Mesendoderm (in vitro differentiated cells): ENCODE measurements around the gene CKMT1A.
"Not testable (repeated sequence)": the region's sequence is repeated elsewhere in the genome, so short reads cannot be mapped to it uniquely, and the experiment has no call there.

Source experiments
- DNase-seq: peaks from one replicate; pipeline ENCODE4 v3.0.0; 2013
- H2AK5ac ChIP-seq: 2 replicates; pipeline ENCODE4 v1.6.1; 2013; ENCODE audit warnings: low read length, inconsistent platforms
- H2BK120ac ChIP-seq: 2 replicates; pipeline ENCODE4 v1.6.1; 2013; ENCODE audit warnings: low read depth, mild to moderate bottlenecking, low read length, moderate library complexity, mixed read lengths
- H2BK15ac ChIP-seq: replicated peaks from 2 replicates; pipeline ENCODE4 v1.6.1; 2013; ENCODE audit warnings: low read depth, mild to moderate bottlenecking, moderate library complexity
- H2BK5ac ChIP-seq: 2 replicates; pipeline ENCODE4 v1.6.1; 2013; ENCODE audit warnings: low read length, inconsistent platforms
- H3K18ac ChIP-seq: 2 replicates; pipeline ENCODE4 v1.6.1; 2013; ENCODE audit warnings: mild to moderate bottlenecking, low read length, mixed read lengths
- H3K23ac ChIP-seq: one replicate; pipeline ENCODE4 v1.6.1; 2013; ENCODE audit warnings: low read length
- H3K27ac ChIP-seq: 2 replicates; pipeline ENCODE4 v1.5.1; 2013; ENCODE audit warnings: low read depth, mild to moderate bottlenecking, inconsistent platforms, low read length, moderate library complexity
- H3K27me3 ChIP-seq: 2 replicates; pipeline ENCODE4 v1.6.1; 2013; ENCODE audit warnings: low read length, control low read depth, mild to moderate bottlenecking, inconsistent platforms; ENCODE audit not compliant: insufficient read depth, poor library complexity
- H3K36me3 ChIP-seq: 2 replicates; pipeline ENCODE4 v1.6.1; 2013; ENCODE audit warnings: low read length, inconsistent platforms; ENCODE audit not compliant: control insufficient read depth, insufficient read depth
- H3K4ac ChIP-seq: one replicate; pipeline ENCODE4 v1.6.1; 2013; ENCODE audit warnings: low read depth, mild to moderate bottlenecking, low read length, moderate library complexity
- H3K4me1 ChIP-seq: 2 replicates; pipeline ENCODE4 v1.6.1; 2013; ENCODE audit warnings: low read depth, low read length, inconsistent platforms; ENCODE audit not compliant: control insufficient read depth
- H3K4me2 ChIP-seq: 2 replicates; pipeline ENCODE4 v1.6.1; 2013; ENCODE audit warnings: low read length
- H3K4me3 ChIP-seq: 2 replicates; pipeline ENCODE4 v1.5.1; 2013; ENCODE audit warnings: mild to moderate bottlenecking, low read length
- H3K56ac ChIP-seq: one replicate; pipeline ENCODE4 v1.6.1; 2013; ENCODE audit warnings: low read length
- H3K79me1 ChIP-seq: 2 replicates; pipeline ENCODE4 v1.6.1; 2013; ENCODE audit warnings: low read length, inconsistent platforms
- H3K79me2 ChIP-seq: 2 replicates; pipeline ENCODE4 v1.6.1; 2013; ENCODE audit warnings: mild to moderate bottlenecking, low read length; ENCODE audit not compliant: control insufficient read depth, insufficient read depth
- H3K9ac ChIP-seq: 2 replicates; pipeline ENCODE4 v1.6.1; 2013; ENCODE audit warnings: low read length, inconsistent platforms
- H4K5ac ChIP-seq: one replicate; pipeline ENCODE4 v1.6.1; 2013; ENCODE audit warnings: low read length
- H4K8ac ChIP-seq: one replicate; pipeline ENCODE4 v1.6.1; 2013; ENCODE audit warnings: low read depth, mild to moderate bottlenecking, control low read depth, low read length, moderate library complexity
- WGBS: extraction: QIAGEN DNeasy Blood & Tissue Kit; methylation state at CpG from one replicate; pipeline ENCODE4 v1.1.7; 2013; ENCODE audit warnings: low lambda C conversion rate, missing lambda C conversion rate; ENCODE audit not compliant: insufficient coverage; ENCODE audit errors: extremely low coverage; 5-methylcytosine and 5-hydroxymethylcytosine counted together

CKMT1A gene

GRCh38 chr15:43663333-43663732 is 30.3 kb upstream of the CKMT1A start:
- not testable (repeated sequence) for H3K4me1 ChIP-seq, H3K79me1 ChIP-seq
- no CpG with 5 or more reads among the region's 8 CpGs for WGBS

GRCh38 chr15:43666177-43666576 is 27.5 kb upstream of the CKMT1A start:
- not testable (repeated sequence) for H2AK5ac ChIP-seq, H2BK120ac ChIP-seq, H3K79me1 ChIP-seq

More at GRCh38 chr15:43663333-43663732, 30.3 kb upstream of the CKMT1A start:
- H3K27me3 ChIP-seq, H2BK15ac ChIP-seq, H4K8ac ChIP-seq, H3K27ac ChIP-seq, H4K5ac ChIP-seq, H2BK120ac ChIP-seq, H3K23ac ChIP-seq, H3K4me3 ChIP-seq, H2AK5ac ChIP-seq, H3K79me2 ChIP-seq, H2BK5ac ChIP-seq, H3K18ac ChIP-seq, H3K9ac ChIP-seq, DNase-seq, H3K4me2 ChIP-seq, H3K56ac ChIP-seq, H3K4ac ChIP-seq, H3K36me3 ChIP-seq: not testable (repeated sequence)

GRCh38 chr15:43674175-43674574 is 19.5 kb upstream of the CKMT1A start:
- not testable (repeated sequence) for H2BK120ac ChIP-seq, H3K4me3 ChIP-seq, H3K56ac ChIP-seq, H3K23ac ChIP-seq, H3K27me3 ChIP-seq, H2BK5ac ChIP-seq, H3K79me2 ChIP-seq, H3K27ac ChIP-seq, H3K4me2 ChIP-seq, H3K9ac ChIP-seq, H3K4ac ChIP-seq, H2BK15ac ChIP-seq, H4K8ac ChIP-seq, H3K4me1 ChIP-seq, H4K5ac ChIP-seq, DNase-seq, H2AK5ac ChIP-seq, H3K36me3 ChIP-seq, H3K79me1 ChIP-seq, H3K18ac ChIP-seq
- no CpG with 5 or more reads among the region's 1 CpG for WGBS

More at GRCh38 chr15:43666177-43666576, 27.5 kb upstream of the CKMT1A start:
- not testable (repeated sequence) for DNase-seq, H3K9ac ChIP-seq, H3K56ac ChIP-seq, H3K27ac ChIP-seq, H3K23ac ChIP-seq, H3K36me3 ChIP-seq, H3K4me2 ChIP-seq, H2BK5ac ChIP-seq, H3K4me3 ChIP-seq, H3K4me1 ChIP-seq, H4K8ac ChIP-seq, H2BK15ac ChIP-seq, H3K79me2 ChIP-seq, H3K27me3 ChIP-seq, H4K5ac ChIP-seq, H3K18ac ChIP-seq, H3K4ac ChIP-seq
- WGBS, result no CpG with 5 or more reads among the region's 1 CpG

GRCh38 chr15:43689604-43690301 is 3.9 kb upstream of the CKMT1A start:
- not testable (repeated sequence) for H3K79me2 ChIP-seq, H3K9ac ChIP-seq, H4K5ac ChIP-seq, H3K18ac ChIP-seq, H2BK5ac ChIP-seq, H4K8ac ChIP-seq, H3K23ac ChIP-seq, H3K27ac ChIP-seq, H2AK5ac ChIP-seq, H2BK15ac ChIP-seq, H3K36me3 ChIP-seq, H3K4me3 ChIP-seq, H3K4ac ChIP-seq, H3K27me3 ChIP-seq, DNase-seq, H3K79me1 ChIP-seq, H3K4me2 ChIP-seq, H3K4me1 ChIP-seq, H3K56ac ChIP-seq, H2BK120ac ChIP-seq
- no CpG with 5 or more reads among the region's 54 CpGs for WGBS

- not testable (repeated sequence) for H3K4me3 ChIP-seq, H3K9ac ChIP-seq, DNase-seq, H3K18ac ChIP-seq, H2BK120ac ChIP-seq, H3K27me3 ChIP-seq, H3K27ac ChIP-seq, H3K4me2 ChIP-seq, H3K4me1 ChIP-seq, H4K8ac ChIP-seq, H3K36me3 ChIP-seq, H4K5ac ChIP-seq, H2AK5ac ChIP-seq, H3K56ac ChIP-seq, H3K23ac ChIP-seq, H3K79me2 ChIP-seq, H3K79me1 ChIP-seq, H2BK5ac ChIP-seq, H3K4ac ChIP-seq, H2BK15ac ChIP-seq
- no CpG with 5 or more reads among the region's 7 CpGs for WGBS
Measured at GRCh38 chr15:43692679-43693078, 980 bp upstream of the CKMT1A start.

- Histone ChIP-seq H2AK5ac (no peak overlapping the region), H3K27ac (no peak overlapping the region), H3K9ac (no peak overlapping the region), H4K8ac (no peak overlapping the region), H3K56ac (no peak overlapping the region), H3K4me1 (no peaks in the 10 kb centered on the region), H2BK15ac (no peak overlapping the region), H3K27me3 (no peaks in the 10 kb centered on the region), H2BK120ac (no peak overlapping the region), H3K79me1 (no peaks in the 10 kb centered on the region), H3K18ac (no peak overlapping the region), H3K4me3 (no peak overlapping the region), H3K4me2 (no peak overlapping the region), H4K5ac (no peak overlapping the region), H3K79me2 (no peaks in the 10 kb centered on the region), H3K23ac (no peak overlapping the region), H2BK5ac (no peak overlapping the region), H3K36me3 (no peaks in the 10 kb centered on the region), H3K4ac (no peak overlapping the region)
- DNase-seq, result no peak
- WGBS, result no CpG with 5 or more reads among the region's 7 CpGs
Measured at GRCh38 chr15:43702174-43702573, 8.5 kb downstream of the CKMT1A start.
